ENCODE data around the gene SLC35F1. TPM values are rescaled to one million over a fixed set of nuclear protein-coding genes. Genes with fewer than 3 reads are reported as not detected.

SLC35F1 gene
- total and polyA plus RNA-seq, 4 donors = 0.01 to 0.09 (median 0.08) TPM; not detected in 1

- WGBS = 79% methylated on average over 2 of the region's 2 CpGs
- no peak overlapping the region for H3K4me3 ChIP-seq (ENCODE audit: low read depth in 1 of 3, low read length in 3 of 3)
- no peak overlapping the region for H3K9ac ChIP-seq (ENCODE audit: low read depth in 1 of 2, low read length in 2 of 2)
- H3K9me3 ChIP-seq (ENCODE audit: control insufficient read depth in 4 of 4, low read length in 3 of 4) = no peaks in the 10 kb centered on the region
- H3K36me3 ChIP-seq (ENCODE audit: control insufficient read depth in 4 of 4, insufficient read depth in 3 of 4, low read depth in 1 of 4, low read length in 3 of 4) = no peaks in the 10 kb centered on the region
- TF ChIP-seq HNF4A (conservative IDR thresholded peaks at IDR 0.05) = no peak
- no peak for TF ChIP-seq TAF1 (conservative IDR thresholded peaks at IDR 0.05)
- no peak for TF ChIP-seq ATF3 (IDR thresholded peaks at IDR 0.05)
- no peak for TF ChIP-seq YY1 (IDR thresholded peaks at IDR 0.05)
- TF ChIP-seq NR2F2 (IDR thresholded peaks at IDR 0.05) = no peak
- TF ChIP-seq REST (IDR thresholded peaks at IDR 0.05) = no peak
- TF ChIP-seq MAX (IDR thresholded peaks at IDR 0.05) = no peak
- TF ChIP-seq HNF4G (IDR thresholded peaks at IDR 0.05) = no peak
- no peak for TF ChIP-seq JUND (IDR thresholded peaks at IDR 0.05)
- TF ChIP-seq FOXA1 (IDR thresholded peaks at IDR 0.05) = no peak
- no peak for TF ChIP-seq FOXA2 (IDR thresholded peaks at IDR 0.05)
- TF ChIP-seq RAD21 (IDR thresholded peaks at IDR 0.05) = no peak
- peaks cover 0 to 9% (median 4%) of the 10 kb centered on the region in 4 donors for H3K4me1 ChIP-seq (ENCODE audit: control insufficient read depth in 4 of 4, insufficient read depth in 4 of 4, low read length in 3 of 4)
- H3K27me3 ChIP-seq (ENCODE audit: control insufficient read depth in 4 of 4, insufficient read depth in 4 of 4, low read length in 3 of 4) = no peaks in the 10 kb centered on the region
- DNase-seq (ENCODE audit: low spot score) = no peak
- H3K27ac ChIP-seq (ENCODE audit: low read depth in 1 of 2, low read length in 2 of 2) = no peak overlapping the region
Observed at GRCh38 chr6:117917176-117917575, 10.1 kb downstream of the SLC35F1 start.

- no peak for TF ChIP-seq TAF1 (conservative IDR thresholded peaks at IDR 0.05)
- TF ChIP-seq HNF4A (conservative IDR thresholded peaks at IDR 0.05) = no peak
- TF ChIP-seq ATF3 (IDR thresholded peaks at IDR 0.05) = no peak
- TF ChIP-seq HNF4G (IDR thresholded peaks at IDR 0.05) = no peak
- TF ChIP-seq JUND (IDR thresholded peaks at IDR 0.05) = no peak
- TF ChIP-seq SP1 (IDR thresholded peaks at IDR 0.05) = no peak
- TF ChIP-seq EGR1 (IDR thresholded peaks at IDR 0.05; ENCODE audit: low read depth in 2 of 2) = no peak
- TF ChIP-seq FOXA2 (IDR thresholded peaks at IDR 0.05) = no peak
- no peak for TF ChIP-seq REST (IDR thresholded peaks at IDR 0.05)
- no peak for TF ChIP-seq CTCF (IDR thresholded peaks at IDR 0.05; ENCODE audit: low read depth, low read length, missing input control)
- TF ChIP-seq RAD21 (IDR thresholded peaks at IDR 0.05) = no peak
- no peak for TF ChIP-seq RXRA (IDR thresholded peaks at IDR 0.05)
- no peak for TF ChIP-seq YY1 (IDR thresholded peaks at IDR 0.05)
- no peak for TF ChIP-seq ZBTB33 (IDR thresholded peaks at IDR 0.05)
- no peak for TF ChIP-seq NR2F2 (IDR thresholded peaks at IDR 0.05)
- no peaks in the 10 kb centered on the region for H3K27me3 ChIP-seq (ENCODE audit: control insufficient read depth in 4 of 4, insufficient read depth in 4 of 4, low read length in 3 of 4)
- WGBS = 59% methylated on average over 5 of the region's 5 CpGs
- DNase-seq (ENCODE audit: low spot score) = no peak
- peaks cover 0 to 9% (median 4%) of the 10 kb centered on the region in 4 donors for H3K4me1 ChIP-seq (ENCODE audit: control insufficient read depth in 4 of 4, insufficient read depth in 4 of 4, low read length in 3 of 4)
- H3K36me3 ChIP-seq (ENCODE audit: control insufficient read depth in 4 of 4, insufficient read depth in 3 of 4, low read depth in 1 of 4, low read length in 3 of 4) = no peaks in the 10 kb centered on the region
- H3K4me3 ChIP-seq (ENCODE audit: low read depth in 1 of 3, low read length in 3 of 3) = no peak overlapping the region
- H3K9me3 ChIP-seq (ENCODE audit: control insufficient read depth in 4 of 4, low read length in 3 of 4) = no peaks in the 10 kb centered on the region
- H3K9ac ChIP-seq (ENCODE audit: low read depth in 1 of 2, low read length in 2 of 2) = no peak overlapping the region
- no peak overlapping the region for H3K27ac ChIP-seq (ENCODE audit: low read depth in 1 of 2, low read length in 2 of 2)
Observed at GRCh38 chr6:117918454-117918853, 11.4 kb downstream of the SLC35F1 start.

Data from liver (tissue), 9 donors.